ENCODE results near the gene DSCAML1.

The DSCAML1 gene

DNA sequence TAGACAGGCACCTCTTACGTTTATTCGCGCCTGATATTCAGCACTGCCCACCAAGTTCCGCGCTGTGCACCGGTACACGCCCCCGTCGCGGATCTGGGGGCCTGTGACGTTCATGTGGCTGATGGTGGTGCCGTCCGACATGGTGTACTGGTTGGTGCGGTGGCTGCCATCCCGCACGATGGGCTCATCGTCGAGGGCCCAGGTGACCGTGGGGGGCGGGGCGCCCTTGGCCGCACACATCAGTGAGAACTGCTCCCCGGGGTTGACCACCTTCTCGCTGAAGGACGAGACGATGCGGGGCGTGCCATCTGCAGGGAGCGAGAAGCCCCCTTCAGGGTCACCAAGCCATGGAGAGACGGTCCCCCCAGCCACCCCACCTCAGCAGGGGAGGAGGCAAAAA is 278.6 kb downstream of the DSCAML1 start:
- no peak for DNase-seq

DNA sequence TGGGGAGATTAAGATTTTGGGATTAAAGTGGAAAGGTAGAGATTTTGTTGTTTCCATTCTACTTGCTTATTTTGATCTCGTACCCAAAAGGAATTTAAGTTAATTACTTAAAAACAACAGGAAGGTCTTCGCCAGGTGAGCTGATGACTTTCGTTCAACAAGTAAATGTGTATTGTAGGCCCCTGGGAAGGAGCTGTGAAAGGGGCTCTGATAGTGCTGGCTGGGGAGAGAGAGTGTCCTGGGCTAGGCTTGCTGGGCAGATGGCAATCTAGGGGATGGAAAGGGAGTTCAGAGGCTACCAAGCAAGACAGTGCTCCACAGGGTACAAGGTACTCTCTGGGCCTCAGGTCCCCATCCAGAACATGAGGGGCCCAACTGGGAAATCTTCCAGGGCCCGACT is 279.9 kb downstream of the DSCAML1 start:
- DNase-seq, result no peak

DNA sequence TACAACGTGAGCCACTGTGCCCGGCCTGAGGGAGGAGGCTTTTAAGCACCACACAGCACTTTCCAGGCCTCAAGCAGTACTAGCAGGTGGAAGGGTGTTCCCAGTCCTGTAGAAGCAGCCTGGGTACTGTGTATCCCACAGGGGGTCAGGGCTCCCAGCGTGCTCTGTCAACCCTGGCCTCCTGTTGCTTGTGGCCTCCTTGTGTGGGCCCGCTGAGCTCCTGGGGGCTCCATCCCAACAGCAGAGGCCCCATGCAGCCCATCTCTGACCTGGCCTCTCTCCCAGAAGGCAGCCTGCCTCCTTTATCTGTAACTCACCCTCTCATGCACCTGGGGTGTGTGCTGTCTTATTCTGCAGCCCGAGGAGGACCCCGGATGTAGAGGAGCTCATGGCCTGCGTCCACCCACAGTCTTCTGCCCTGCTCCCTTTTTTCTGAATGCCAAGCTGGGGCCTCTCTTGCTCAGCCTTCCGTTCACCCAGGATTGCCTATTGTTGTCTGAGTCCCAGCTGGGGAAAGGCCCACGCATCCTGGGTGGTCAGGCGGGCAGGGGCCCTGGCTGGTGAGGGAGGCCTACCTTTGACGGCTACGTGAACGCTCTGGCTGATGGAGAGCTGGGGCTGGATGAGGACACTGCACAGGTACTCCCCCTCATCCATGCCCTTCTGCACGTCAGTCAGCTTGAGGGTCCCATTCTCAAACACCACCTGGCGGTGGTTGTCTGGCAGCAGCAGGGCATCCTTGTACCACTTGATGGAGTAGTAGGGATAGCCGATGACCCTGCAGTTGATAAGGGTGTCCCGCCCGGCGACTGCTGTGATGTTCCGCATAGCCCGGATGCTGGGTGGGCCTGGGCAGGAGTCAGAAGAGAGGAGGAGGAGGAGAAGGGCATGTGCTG is 280.9 kb downstream of the DSCAML1 start:
- DNase-seq, result no peak

DNA sequence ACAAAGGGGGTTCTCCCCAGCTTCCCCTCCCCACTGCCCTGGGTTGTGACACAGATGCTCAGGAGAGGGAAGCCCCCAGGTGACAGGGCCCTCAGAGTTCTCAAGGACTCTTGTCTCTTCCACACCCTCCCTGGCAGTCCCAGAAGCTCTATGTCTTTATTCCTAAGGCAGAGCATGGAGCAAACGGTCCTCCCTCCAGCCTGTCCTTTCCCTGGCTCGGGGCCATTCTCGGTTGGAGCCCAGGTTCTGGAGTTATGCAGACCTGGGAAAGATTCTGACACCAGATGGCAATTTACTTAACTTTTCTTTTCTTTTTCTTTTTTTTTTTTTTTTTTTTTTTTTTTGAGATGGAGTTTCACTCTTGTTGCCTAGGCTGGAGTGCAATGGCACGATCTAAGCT is 282.8 kb downstream of the DSCAML1 start:
- no peak for DNase-seq

DNA sequence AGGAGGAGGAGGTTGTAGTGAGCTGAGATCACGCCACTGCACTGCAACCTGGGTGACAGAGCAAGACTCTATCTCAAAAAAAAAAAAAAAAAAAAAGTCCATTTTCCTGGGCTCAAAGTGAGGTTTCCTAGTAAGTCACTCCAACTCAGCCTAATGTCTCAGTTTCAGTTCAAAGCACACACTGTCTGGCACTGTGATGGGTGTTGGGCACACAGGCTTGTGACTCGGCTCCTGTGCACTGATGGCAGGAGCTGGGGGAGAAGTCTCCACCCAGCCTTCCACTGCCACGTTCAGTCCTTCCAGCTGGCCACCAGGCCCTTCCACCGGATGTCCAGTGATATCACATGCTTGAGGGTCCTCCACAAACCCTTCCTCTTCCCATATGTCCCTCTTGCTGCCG is 283.4 kb downstream of the DSCAML1 start:
- DNase-seq, result no peak

DNA sequence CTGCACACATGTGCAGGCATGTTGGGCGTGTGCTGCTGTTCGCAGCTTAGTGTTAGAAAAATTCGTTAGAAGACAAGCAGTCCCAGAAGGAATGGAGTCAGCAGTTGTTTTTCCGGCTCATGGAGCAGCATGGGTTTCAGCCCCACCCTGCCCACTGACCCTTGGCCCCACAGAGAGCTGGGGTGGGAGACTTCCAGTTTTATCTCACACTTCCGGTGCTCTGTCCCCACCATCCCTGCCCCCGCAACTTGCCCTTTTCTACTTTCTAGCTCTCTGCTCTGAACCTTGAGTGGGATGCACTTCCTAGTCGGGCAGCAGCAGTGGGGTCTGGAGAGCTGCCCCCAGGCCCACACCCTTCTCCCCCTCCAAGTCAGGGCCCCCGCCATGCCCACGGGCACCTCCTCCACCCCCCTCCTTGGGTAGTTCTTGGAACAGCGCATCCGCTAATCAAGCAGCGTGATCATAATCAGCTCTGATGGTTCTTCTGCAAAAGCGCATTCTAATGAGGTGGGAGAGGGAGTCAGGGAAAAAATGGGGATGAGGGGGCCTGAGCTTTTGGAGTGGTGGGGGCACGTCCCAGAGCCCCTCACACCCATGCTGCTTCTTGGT is 285.0 kb downstream of the DSCAML1 start:
- no peak for DNase-seq

DNA sequence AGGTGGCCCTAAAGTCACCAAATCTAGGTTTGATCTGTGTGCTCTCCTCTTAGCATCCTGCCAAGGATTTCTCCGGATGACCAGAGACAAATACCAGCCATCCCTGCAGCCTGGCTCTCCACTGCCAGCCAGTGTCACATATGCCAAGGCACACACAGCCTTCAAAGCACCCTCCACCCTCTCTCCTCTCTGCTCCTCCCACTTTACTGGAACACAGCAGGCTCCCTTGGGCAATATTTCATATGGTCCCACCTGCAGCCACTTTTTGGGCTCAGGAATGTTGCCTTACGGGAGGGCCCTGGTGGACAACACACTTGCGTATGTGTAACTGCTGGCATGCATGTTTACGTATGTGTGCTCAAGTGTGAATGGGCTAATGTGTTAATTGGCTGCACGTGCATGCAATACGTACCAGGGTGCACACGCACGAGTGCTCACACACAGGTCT is 285.5 kb downstream of the DSCAML1 start:
- DNase-seq, result no peak

DNA sequence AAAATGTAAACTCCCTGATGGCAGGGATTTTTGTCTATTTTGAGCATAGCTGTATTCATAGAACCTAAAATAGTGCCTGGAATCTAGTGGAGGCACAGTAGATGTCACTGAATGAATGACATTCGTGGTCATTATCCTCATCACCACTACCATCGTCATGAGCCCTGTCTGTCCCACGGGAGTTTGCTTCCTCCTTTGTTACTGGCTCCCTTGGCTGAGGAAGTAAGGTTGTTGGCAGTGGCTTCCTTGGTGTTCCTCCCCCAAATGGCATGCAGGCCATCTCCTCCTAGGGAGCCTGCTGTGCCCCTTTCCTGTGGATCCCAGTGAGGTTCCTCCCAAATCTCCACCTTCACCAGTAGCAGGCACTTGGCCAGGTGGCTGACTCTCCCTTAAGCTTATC is 286.4 kb downstream of the DSCAML1 start:
- DNase-seq, result no peak

DNA sequence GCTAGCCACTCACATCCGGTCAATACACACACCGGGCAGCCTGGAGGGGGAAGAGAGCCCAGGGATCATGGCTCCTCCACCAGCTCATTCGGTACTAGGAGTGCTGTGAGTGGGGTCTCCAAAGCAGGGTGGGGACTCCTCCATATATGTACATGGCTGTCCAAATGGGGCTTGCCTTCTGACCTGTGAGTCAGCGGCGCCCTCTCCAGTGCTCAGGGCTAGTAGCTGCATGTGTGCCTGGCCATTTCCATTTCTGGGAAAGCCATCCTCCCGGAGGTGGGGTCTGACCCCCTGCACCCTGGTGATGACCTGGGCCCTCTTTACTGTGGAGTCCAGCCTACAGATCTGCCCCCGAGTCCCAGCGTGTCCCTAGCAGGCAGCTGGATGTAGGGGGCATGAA is 287.5 kb downstream of the DSCAML1 start:
- no peak for DNase-seq

DNA sequence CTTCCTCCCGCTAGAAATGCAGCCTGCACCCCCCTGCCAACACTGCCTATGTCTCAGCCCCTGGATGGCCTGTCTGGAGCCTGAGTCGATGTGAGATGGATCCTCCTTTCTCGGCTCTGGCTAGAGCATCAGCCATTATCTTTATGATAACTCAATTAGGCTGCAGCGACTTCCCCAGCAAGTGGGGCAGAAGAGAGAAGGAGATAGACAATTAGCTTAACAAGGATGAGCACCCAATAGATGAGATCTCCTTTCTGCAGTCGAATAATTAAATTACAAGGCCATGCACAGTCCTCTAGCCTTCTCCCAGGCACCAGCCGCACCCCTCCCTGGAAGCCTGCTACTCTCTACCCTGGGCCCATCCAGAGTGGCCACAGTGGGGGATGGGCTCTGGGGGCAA is 290.0 kb downstream of the DSCAML1 start:
- no peak for DNase-seq

DNA sequence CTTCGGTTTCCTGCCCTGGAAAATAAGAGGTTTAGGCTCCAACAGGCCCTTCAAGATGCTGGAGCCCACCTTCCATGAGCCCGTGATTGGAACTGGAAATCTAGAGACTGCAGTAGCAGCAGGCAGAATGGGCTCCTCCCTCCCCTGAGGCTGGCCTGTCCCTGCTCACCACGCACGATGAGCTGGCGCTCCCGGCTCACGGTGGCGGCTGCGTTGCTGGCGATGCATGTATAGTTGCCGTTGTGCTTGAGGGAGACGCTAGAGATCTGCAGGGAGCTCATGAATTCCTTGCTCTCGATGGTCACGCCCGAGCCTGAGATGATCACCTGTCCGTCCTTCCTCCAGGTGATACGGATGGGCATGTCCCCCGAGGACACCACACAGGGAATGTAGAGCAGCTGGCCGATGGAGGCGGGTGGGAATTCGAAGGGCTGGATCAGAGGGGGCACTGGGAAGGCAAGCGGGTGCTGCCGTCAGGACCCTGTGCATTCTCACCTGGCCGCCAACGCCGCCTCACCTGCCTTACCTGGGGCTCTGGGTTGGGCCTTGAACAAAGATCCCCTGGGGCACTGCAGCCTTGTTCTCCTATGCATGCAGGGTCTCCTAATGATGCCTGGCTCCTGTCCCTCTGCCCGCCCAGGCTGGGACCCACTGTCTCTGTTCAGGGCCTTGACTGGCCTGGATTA is 291.6 kb downstream of the DSCAML1 start:
- no peak for DNase-seq

DNA sequence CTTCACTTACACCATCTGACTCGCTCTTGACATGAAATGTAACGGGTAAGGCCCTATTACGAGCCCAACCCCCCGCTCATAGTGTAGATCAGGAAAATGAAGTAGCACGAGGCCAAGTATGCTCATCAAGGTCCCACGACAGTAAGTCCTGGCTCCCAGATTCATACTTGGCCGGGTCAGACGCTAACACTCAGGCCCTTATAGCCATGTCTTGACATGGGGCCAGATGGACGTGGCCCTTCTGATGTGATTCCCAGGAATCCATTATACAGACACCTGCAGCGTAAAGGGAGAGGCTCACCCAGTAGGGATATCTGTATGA is 294.3 kb downstream of the DSCAML1 start:
- DNase-seq, result no peak

DNA sequence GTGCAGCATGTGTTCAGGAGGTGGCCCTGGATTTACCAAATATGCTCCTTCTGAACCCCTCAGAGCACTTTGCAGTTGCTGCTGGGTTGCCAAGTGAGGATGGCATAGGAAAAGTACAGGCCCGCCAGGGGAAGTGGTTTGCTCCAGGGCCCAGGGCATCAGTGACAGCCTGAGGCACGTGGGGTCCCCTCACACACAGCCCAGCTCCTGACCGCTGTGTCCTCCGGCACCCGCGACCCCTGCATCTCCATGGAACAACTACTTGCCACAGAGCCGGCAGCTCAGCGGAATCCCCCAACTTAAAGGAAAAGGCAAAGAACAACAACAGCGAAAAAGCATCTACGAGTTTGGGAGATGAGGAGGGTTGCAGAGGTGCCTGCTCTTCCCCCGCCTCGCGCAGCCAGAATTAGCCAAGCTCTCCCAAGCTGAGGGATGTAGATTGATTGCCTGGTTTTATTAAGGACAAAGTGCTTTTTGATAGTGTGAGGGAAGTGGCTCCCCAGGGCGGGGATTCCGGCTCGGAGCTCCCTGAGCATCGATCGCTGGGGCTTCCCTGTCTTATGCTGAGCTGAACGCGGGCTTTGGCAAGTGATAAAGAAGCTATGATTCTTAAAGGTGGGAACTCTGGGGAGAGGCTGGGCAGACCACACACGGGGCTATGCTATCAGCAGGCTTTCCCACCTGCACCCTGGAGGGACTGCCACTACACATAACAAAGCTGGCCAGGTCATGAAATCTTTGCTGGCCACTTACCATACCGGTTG is 294.8 kb downstream of the DSCAML1 start:
- DNase-seq, result no peak

DNA sequence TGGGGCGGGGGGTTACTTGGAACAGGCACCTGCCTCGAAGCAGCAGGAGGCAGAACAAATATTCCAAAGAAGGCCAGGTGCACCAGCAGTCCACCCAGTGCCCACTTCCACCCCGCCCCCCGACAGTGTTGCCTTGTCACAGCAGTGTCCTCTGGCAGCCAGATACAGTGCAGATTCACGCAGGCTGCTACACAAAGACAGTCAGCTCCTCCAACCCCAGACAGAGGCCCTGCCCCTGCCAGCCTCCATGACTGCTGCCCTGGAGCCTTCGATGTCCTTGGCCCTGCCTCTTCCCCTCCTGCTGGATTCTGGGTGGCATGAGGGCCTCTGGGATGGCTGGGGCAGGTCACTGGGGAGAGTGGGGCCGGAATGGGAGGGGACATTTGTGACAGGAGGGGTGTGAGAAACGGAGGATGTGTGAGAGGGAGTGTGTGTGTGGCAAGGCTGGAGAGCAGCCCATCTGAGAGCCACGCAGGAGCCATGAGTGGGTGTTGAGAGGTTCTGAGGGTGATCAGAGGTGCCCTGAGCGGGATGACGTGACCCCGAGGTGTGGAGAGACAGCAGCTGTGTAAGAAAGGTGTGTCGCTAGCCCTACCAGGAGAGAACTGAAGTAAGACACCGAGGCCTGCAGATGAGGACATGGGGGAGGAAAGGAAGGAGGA is 295.6 kb downstream of the DSCAML1 start:
- DNase-seq, result no peak

DNA sequence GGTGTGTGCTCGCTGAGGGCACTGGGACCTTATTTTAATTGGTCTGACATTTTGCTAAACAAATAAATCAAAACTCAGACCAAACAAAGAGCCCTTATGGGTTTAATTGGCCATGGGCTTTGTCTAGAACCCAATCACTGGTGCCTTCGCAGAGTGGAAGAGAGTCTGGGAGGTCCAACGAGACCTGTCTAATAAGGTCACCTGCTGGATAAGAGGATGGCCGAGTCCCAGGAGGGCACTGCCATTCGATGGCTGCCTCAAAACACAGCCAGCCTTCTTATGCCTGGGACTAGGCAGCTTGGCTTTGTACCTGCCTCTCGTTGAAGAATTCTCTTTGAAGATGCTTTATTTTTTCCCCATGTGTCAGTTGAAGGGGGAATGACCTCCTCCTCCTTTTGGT is 298.2 kb downstream of the DSCAML1 start:
- no peak for DNase-seq

DNA sequence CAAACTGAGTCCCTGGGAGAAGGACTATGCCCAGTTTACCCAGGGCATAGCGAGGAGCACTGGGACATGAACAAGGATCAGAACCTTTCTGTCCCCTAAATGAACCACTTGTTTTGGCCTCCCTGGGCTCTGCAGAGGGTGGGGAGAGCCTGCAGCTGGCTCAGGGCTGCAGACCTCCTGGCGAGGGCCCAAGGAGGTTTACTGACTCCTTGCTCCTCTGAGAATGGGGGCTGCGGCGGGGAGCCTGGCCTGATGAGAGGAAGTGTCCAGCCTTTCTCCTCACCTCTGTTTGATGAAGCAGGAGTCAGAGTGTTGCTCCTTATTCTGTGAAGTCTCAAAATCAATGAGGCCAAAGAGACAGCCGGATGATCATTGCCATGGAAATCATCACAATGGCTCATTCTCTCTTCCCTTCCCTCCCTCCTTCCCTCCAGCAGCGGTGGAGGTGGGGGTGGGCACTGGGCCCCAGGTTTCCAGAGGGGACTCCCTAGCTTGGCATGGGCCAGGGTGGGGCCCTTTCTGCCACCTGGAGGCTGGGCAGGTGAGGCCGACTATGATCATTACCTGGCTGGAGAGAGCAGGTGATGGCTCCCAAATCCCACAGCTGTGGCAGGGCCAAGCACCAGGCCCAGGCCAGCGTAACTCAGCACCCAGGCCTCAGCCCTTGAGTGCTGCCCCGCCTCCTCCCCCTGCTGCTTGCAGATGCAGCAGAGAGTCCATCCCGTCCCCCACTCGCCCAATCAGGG is 299.6 kb downstream of the DSCAML1 start:
- no peak for DNase-seq

DNA sequence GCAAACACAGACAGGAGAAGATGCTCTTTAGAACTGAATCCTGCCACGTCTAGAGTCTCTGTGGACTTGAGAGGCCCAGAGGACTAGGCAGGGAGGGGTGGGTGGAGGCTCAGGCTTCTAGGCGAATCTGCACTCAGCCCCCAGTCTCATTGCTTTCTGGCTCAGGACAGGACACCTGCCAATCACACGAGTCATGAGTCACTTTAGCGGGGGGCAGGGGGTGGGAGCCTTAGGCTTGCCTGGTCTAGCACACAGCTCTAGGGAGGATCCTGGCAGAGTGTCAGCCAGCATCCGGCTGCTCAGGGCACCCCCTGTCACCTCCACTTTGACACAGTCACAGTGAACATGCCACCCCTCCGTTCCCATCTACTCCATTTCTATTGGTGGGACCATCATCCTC is 301.7 kb downstream of the DSCAML1 start:
- DNase-seq, result no peak

DNA sequence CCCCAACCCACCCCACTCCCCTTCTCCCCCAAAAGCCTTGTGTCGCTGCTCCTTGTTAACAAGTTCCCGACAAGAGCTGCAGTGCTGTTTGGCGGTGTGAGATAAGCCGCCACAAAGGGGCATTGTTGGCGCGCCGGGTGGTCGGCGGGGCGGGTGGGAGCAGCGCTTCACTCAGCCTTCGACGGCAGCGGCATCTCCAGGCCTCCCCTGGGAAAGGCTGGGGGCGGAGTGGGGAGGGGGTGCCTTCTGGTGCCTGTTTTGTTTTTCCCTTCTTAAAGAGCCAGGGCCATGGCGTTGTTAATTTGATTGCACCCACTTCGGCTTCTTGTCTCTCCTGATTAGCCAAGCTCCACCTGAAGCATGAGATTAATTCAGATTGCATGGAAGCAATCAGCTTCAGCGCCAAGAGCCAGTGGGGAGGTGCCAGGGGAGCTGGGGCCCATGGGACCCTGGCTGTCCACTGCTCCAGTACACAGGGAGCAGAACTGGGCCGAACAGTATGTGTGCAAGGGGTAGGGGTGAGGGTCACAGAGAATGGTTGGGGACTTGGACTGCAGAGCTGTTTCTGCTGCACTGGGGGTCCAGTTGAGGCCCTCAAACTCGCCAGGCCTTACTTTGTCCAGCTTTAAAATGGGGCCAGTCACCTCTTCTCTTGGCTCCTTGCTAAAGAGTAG is 304.3 kb downstream of the DSCAML1 start:
- no peak for DNase-seq

DNA sequence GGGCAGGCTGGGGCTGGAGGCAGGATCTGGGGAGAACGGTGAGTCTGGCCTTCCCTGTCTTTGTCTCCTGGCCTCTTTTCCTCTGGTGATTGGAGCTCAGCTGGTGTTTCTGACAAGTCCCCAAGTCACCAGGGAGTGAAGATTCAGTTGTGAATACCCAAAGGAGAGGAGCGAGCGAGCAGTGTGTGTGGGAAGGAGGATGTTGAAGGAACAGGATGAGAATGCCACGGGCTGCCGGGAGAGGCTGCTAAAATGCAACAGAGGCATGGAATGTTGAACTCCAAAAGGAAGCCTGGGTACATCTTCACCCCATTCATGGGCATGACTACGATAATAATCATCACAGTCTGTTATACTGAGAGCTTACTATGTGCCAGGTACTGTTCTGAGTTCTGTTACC is 306.1 kb downstream of the DSCAML1 start:
- DNase-seq, result no peak

DNA sequence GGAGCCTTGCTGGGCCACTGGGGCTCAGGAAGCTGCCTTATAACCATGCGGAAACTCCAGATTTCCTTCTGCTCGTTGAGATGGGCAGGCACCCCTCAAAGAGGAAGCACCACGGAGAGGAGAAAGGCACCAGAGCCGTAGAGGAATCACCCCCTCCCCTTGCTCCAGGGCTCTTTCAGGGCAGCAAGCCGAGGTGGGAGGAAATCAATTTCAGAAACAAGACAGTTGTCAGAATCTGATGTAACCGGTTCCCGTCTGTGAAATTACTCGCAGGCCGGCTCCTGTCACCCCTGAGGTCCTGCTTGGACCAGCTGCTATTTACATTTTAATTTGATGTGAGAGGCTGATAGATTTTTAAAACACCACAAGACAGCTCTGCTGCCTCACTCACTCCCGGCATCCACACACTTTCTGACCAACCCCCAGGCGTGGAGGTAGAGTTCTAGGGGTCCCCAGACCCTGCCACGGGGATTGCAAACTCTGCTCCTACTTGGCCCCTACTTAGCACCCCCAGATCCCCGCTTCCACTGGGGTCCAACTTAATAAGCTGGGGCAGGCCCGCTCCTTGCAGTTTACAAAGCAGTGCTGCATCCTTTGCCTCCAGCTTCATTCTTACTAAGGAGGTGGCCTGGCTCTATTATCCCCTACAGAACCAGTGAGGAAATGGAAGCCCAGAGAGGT is 306.9 kb downstream of the DSCAML1 start:
- no peak for DNase-seq
